HUES6 (cell line): Measurements from ENCODE around the gene WDR49.

Source experiments
- H3K27ac ChIP-seq: 2 replicates; pipeline ENCODE4 v1.7.0; 2013; ENCODE audit warnings: low read depth, mild to moderate bottlenecking, low read length, inconsistent platforms
- H3K27me3 ChIP-seq: 2 replicates; pipeline ENCODE4 v1.6.1; 2013; ENCODE audit warnings: low read length; ENCODE audit not compliant: control insufficient read depth, insufficient read depth
- H3K36me3 ChIP-seq: 2 replicates; pipeline ENCODE4 v1.6.1; 2013; ENCODE audit warnings: low read length; ENCODE audit not compliant: control insufficient read depth, insufficient read depth
- H3K4me1 ChIP-seq: 2 replicates; pipeline ENCODE4 v1.6.1; 2013; ENCODE audit warnings: low read length; ENCODE audit not compliant: control insufficient read depth, insufficient read depth
- H3K4me3 ChIP-seq: 2 replicates; pipeline ENCODE4 v1.5.1; 2013; ENCODE audit warnings: low read depth, low read length
- H3K9ac ChIP-seq: one replicate; pipeline ENCODE4 v1.6.1; 2013; ENCODE audit warnings: mild to moderate bottlenecking, low read length
- H3K9me3 ChIP-seq: 2 replicates; pipeline ENCODE4 v1.6.1; 2013; ENCODE audit warnings: low read depth, low read length; ENCODE audit not compliant: control insufficient read depth, insufficient read depth

The WDR49 gene

GRCh38 chr3:167565489-167565888, 88.3 kb downstream of the WDR49 start:
- no peak overlapping the region for H3K9ac ChIP-seq
- no peak overlapping the region for H3K4me3 ChIP-seq

GRCh38 chr3:167564612-167565011, 89.1 kb downstream of the WDR49 start:
- Histone ChIP-seq H3K4me1 (no peaks in the 10 kb centered on the region), H3K4me3 (no peak overlapping the region), H3K27me3 (no peaks in the 10 kb centered on the region), H3K27ac (no peak overlapping the region), H3K9me3 (no peaks in the 10 kb centered on the region), H3K9ac (no peak overlapping the region), H3K36me3 (no peaks in the 10 kb centered on the region)

More at GRCh38 chr3:167565489-167565888, 88.3 kb downstream of the WDR49 start:
- Histone ChIP-seq H3K27me3 (no peaks in the 10 kb centered on the region), H3K27ac (no peak overlapping the region), H3K4me1 (no peaks in the 10 kb centered on the region), H3K36me3 (no peaks in the 10 kb centered on the region), H3K9me3 (no peaks in the 10 kb centered on the region)

- H3K4me1 ChIP-seq, result no peaks in the 10 kb centered on the region
- no peak overlapping the region for H3K27ac ChIP-seq
- no peaks in the 10 kb centered on the region for H3K9me3 ChIP-seq
- no peak overlapping the region for H3K9ac ChIP-seq
- no peaks in the 10 kb centered on the region for H3K27me3 ChIP-seq
- no peaks in the 10 kb centered on the region for H3K36me3 ChIP-seq
- no peak overlapping the region for H3K4me3 ChIP-seq
Observed at GRCh38 chr3:167559924-167560323, 93.8 kb downstream of the WDR49 start.

- no peak overlapping the region for H3K9ac ChIP-seq
- H3K9me3 ChIP-seq, result no peaks in the 10 kb centered on the region
- H3K27ac ChIP-seq, result no peak overlapping the region
- H3K4me3 ChIP-seq, result no peak overlapping the region
- H3K36me3 ChIP-seq, result no peaks in the 10 kb centered on the region
- H3K27me3 ChIP-seq, result no peaks in the 10 kb centered on the region
- H3K4me1 ChIP-seq, result no peaks in the 10 kb centered on the region
Observed at GRCh38 chr3:167554898-167555297, 98.8 kb downstream of the WDR49 start.

- Histone ChIP-seq H3K36me3 (no peaks in the 10 kb centered on the region), H3K4me3 (no peak overlapping the region), H3K4me1 (no peaks in the 10 kb centered on the region), H3K9me3 (no peaks in the 10 kb centered on the region), H3K27ac (no peak overlapping the region), H3K9ac (no peak overlapping the region), H3K27me3 (no peaks in the 10 kb centered on the region)
Observed at GRCh38 chr3:167538081-167538480, 115.7 kb downstream of the WDR49 start.

- no peak overlapping the region for H3K4me3 ChIP-seq
- no peaks in the 10 kb centered on the region for H3K9me3 ChIP-seq
- no peaks in the 10 kb centered on the region for H3K36me3 ChIP-seq
- no peaks in the 10 kb centered on the region for H3K27me3 ChIP-seq
- H3K27ac ChIP-seq, result no peak overlapping the region
- H3K9ac ChIP-seq, result no peak overlapping the region
- no peaks in the 10 kb centered on the region for H3K4me1 ChIP-seq
Observed at GRCh38 chr3:167521006-167521355, 132.8 kb downstream of the WDR49 start.

GRCh38 chr3:167520266-167521005, 133.3 kb downstream of the WDR49 start:
- H3K9ac ChIP-seq, result no peak overlapping the region
- H3K9me3 ChIP-seq, result no peaks in the 10 kb centered on the region
- H3K27me3 ChIP-seq, result no peaks in the 10 kb centered on the region
- no peaks in the 10 kb centered on the region for H3K36me3 ChIP-seq
- no peak overlapping the region for H3K4me3 ChIP-seq
- no peak overlapping the region for H3K27ac ChIP-seq
- no peaks in the 10 kb centered on the region for H3K4me1 ChIP-seq

- no peak overlapping the region for H3K9ac ChIP-seq
- no peaks in the 10 kb centered on the region for H3K27me3 ChIP-seq
- no peaks in the 10 kb centered on the region for H3K36me3 ChIP-seq
- no peak overlapping the region for H3K27ac ChIP-seq
- H3K9me3 ChIP-seq, result no peaks in the 10 kb centered on the region
- no peak overlapping the region for H3K4me3 ChIP-seq
- no peaks in the 10 kb centered on the region for H3K4me1 ChIP-seq
Observed at GRCh38 chr3:167507954-167508353, 145.8 kb downstream of the WDR49 start.

- H3K9ac ChIP-seq, result no peak overlapping the region
- no peaks in the 10 kb centered on the region for H3K27me3 ChIP-seq
- no peaks in the 10 kb centered on the region for H3K4me1 ChIP-seq
- H3K36me3 ChIP-seq, result no peaks in the 10 kb centered on the region
- H3K9me3 ChIP-seq, result no peaks in the 10 kb centered on the region
- H3K4me3 ChIP-seq, result no peak overlapping the region
- no peak overlapping the region for H3K27ac ChIP-seq
Observed at GRCh38 chr3:167502401-167502800, 151.3 kb downstream of the WDR49 start.

- Histone ChIP-seq H3K9ac (no peak overlapping the region), H3K4me3 (no peak overlapping the region), H3K27ac (no peak overlapping the region), H3K27me3 (no peaks in the 10 kb centered on the region), H3K4me1 (no peaks in the 10 kb centered on the region), H3K36me3 (no peaks in the 10 kb centered on the region), H3K9me3 (no peaks in the 10 kb centered on the region)
Observed at GRCh38 chr3:167501941-167502340, 151.8 kb downstream of the WDR49 start.

- H3K27me3 ChIP-seq, result no peaks in the 10 kb centered on the region
- no peak overlapping the region for H3K27ac ChIP-seq
- H3K9ac ChIP-seq, result no peak overlapping the region
- no peak overlapping the region for H3K4me3 ChIP-seq
- no peaks in the 10 kb centered on the region for H3K9me3 ChIP-seq
- no peaks in the 10 kb centered on the region for H3K36me3 ChIP-seq
- H3K4me1 ChIP-seq, result peaks cover 3% of the 10 kb centered on the region; the same call in 1 of the 2 replicates
Observed at GRCh38 chr3:167497903-167498302, 155.8 kb downstream of the WDR49 start.
